GM19193 (cell line): ENCODE data around the gene HBE1.

Source experiments
- POLR2A ChIP-seq: IDR thresholded peaks from 4 replicates; pipeline ENCODE4 v1.6.1; 2011; ENCODE audit not compliant: insufficient read depth, insufficient read length; ENCODE audit errors: extremely low read depth

The HBE1 gene

DNA sequence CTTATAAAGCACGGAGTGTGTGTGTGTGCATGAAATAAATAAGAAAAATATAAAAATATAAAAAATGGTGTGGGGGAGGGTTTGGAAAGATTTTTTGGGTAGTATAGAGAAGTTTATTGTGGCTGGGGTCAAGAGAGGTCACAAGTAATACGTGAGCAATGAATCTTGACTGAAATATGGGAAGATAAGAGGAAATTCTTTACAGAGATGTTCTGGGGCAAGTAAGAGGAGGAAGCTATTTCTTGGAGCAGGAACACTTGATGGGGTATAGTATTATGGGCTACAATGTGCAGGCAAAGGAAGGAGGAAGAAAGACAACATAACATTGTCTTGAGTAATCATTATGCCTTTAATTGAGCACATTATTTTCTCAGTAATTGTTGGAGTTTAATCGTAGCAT is 37.6 kb downstream of the HBE1 start:
- TF ChIP-seq POLR2A: no peak

DNA sequence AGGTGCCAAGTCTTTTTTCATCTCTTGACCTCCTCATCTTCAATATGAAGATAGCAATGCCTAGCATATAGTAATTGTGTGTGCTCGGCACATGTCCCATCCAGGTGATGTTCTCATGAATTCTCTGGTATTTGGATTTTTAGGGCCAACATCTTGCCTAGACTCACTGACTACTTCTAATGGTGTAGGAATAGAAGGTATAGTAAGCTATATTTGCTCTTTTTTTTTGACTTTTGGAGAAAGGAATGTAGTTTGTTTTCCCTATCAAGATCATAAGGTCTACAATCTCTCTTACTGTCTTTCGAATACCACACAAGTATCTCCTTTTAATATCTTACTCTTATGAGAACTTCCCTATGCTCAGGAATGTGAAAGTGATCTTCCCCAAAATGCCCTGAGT is 38.6 kb downstream of the HBE1 start:
- TF ChIP-seq POLR2A: no peak

DNA sequence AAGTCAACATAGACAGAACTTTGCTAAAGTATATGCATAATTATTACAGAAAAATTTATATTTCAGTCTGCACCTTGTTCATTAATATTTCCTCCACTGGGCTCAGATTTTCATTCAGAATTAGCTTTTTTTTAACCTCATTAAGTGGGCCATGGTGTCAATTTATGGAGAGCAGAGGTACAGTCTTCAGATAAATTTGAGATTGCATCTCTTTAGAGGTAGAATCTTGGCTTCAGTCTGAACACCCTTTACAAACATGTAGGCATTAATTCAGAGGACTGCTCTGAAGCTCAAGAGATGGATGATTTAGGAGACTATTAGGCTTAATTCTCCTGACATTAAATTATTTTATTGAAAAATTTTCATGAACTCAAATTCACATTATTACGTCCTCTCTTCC is 39.5 kb downstream of the HBE1 start:
- no peak for TF ChIP-seq POLR2A

DNA sequence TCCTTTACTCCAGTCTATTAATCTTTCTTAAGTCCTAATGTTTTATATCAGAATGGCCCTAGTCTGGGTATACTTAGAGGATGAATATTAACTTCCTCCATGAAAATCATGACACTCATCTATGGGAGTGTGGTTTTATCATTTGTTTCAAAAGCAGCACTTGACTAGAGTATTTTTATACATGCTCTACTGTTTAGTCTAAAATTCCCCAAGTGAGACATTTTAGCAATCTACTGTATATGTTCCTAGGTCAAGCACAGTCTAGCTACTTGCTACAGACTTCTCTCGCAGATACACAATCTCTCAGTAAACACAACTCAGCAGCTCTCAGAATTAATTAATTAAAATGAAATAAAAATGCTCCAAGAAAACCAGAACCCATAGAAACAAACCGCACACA is 39.9 kb downstream of the HBE1 start:
- TF ChIP-seq POLR2A: no peak

DNA sequence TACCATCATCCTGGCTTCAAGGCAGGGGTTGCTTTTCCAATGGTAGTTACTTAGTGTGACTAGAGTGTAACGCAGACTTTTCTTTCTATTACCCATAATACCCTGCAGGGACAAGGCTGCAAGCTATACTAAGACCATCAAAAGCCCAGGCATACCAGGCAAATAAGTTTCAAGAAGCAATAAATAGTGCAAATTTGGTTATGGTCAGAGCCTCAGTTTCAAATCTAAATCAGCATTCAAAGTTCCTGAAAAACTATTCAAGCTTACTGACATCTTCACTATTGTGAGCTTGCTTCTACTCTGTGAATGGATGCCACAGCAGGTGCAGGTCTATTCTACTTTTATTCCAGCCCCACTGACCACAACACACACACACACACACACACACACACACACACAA is 40.4 kb downstream of the HBE1 start:
- no peak for TF ChIP-seq POLR2A

DNA sequence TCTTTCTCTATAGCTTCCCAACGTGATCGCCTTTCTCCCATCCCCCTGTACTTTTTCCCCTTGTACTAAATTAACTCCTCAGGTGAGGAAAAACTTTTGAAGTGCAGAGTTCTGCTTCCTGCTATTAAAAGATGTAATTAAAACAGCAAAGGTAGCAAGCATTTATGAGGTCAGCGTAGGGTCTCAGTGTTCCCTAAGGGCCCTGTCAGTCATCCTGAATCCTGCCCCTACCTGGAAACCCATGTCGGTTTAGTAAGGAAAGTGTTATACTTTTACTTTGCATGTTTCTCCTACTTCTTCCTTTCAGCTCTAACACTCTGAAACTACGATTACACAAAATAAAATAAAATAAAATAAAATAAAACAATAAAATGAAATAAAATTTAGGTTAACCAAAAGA is 41.6 kb downstream of the HBE1 start:
- no peak for TF ChIP-seq POLR2A

DNA sequence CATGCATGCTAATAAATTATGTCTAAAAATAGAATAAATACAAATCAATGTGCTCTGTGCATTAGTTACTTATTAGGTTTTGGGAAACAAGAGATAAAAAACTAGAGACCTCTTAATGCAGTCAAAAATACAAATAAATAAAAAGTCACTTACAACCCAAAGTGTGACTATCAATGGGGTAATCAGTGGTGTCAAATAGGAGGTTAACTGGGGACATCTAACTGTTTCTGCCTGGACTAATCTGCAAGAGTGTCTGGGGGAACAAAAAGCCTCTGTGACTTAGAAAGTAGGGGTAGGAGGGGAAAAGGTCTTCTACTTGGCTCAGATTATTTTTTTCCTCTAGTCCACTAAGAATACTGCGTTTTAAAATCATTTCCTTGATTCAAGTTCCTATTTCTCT is 42.1 kb downstream of the HBE1 start:
- TF ChIP-seq POLR2A: no peak

DNA sequence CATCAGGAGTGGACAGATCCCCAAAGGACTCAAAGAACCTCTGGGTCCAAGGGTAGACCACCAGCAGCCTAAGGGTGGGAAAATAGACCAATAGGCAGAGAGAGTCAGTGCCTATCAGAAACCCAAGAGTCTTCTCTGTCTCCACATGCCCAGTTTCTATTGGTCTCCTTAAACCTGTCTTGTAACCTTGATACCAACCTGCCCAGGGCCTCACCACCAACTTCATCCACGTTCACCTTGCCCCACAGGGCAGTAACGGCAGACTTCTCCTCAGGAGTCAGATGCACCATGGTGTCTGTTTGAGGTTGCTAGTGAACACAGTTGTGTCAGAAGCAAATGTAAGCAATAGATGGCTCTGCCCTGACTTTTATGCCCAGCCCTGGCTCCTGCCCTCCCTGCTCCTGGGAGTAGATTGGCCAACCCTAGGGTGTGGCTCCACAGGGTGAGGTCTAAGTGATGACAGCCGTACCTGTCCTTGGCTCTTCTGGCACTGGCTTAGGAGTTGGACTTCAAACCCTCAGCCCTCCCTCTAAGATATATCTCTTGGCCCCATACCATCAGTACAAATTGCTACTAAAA is 42.9 kb downstream of the HBE1 start, which contains the start of gene HBB:
HBB (minus strand) TSS at position 340 of the 579 bp plus-strand sequence; CDS start at position 290, 50 bp downstream.
- no peak for TF ChIP-seq POLR2A

DNA sequence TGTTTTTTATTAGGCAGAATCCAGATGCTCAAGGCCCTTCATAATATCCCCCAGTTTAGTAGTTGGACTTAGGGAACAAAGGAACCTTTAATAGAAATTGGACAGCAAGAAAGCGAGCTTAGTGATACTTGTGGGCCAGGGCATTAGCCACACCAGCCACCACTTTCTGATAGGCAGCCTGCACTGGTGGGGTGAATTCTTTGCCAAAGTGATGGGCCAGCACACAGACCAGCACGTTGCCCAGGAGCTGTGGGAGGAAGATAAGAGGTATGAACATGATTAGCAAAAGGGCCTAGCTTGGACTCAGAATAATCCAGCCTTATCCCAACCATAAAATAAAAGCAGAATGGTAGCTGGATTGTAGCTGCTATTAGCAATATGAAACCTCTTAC is 44.3 kb downstream of the HBE1 start:
- TF ChIP-seq POLR2A: no peak

DNA sequence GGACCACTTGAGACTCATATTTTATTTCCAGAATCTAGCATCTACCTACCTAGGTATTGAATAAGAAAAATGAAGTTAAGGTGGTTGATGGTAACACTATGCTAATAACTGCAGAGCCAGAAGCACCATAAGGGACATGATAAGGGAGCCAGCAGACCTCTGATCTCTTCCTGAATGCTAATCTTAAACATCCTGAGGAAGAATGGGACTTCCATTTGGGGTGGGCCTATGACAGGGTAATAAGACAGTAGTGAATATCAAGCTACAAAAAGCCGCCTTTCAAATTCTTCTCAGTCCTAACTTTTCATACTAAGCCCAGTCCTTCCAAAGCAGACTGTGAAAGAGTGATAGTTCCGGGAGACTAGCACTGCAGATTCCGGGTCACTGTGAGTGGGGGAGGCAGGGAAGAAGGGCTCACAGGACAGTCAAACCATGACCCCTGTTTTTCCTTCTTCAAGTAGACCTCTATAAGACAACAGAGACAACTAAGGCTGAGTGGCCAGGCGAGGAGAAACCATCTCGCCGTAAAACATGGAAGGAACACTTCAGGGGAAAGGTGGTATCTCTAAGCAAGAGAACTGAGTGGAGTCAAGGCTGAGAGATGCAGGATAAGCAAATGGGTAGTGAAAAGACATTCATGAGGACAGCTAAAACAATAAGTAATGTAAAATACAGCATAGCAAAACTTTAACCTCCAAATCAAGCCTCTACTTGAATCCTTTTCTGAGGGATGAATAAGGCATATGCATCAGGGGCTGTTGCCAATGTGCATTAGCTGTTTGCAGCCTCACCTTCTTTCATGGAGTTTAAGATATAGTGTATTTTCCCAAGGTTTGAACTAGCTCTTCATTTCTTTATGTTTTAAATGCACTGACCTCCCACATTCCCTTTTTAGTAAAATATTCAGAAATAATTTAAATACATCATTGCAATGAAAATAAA is 44.9 kb downstream of the HBE1 start:
- TF ChIP-seq POLR2A: no peak

DNA sequence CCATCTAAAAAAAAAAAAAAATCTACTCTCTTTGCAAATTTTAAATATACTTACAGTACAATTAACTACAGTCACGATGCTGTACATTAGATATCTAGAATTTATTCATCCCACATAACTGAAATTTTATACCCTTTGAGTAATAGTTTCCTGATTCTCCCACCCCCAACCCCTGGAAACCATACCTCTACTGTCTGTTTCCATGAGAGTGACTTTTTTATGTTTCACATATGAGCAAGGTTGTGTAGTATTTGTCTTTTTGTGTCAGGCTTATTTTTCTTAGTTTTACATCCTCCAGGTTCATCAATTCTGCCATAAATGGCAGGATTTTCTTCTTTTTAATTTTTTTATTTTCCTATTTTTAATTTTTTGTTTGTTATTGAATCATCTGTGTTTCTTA is 46.1 kb downstream of the HBE1 start:
- no peak for TF ChIP-seq POLR2A

DNA sequence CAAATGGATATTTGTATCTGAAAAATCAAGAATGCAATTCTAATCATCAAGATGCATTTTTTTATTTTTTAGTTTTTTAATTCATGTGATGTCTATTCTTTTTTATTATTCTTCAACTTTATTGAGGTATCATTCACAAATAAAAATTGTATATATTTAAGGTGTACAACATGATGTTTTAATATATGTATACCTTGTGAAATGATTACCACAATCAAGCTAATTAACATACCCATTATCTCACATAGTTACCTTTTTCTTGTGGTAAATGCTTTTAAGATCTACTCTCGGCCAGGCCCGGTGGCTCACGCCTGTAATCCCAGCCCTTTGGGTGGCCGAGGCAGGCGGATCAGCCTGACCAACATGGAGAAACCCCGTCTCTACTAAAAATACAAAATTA is 46.6 kb downstream of the HBE1 start:
- TF ChIP-seq POLR2A: no peak
